B cell (primary cell): Measurements from ENCODE around the gene TRAPPC3L.

ENCODE experiments used
- CTCF ChIP-seq: fragments of 200-600 bp; IDR thresholded peaks from one replicate; pipeline ENCODE4 v1.8.0; 2022; ENCODE audit warnings: antibody characterized with exemption, mild to moderate bottlenecking
- EZH2 ChIP-seq: IDR thresholded peaks from 2 replicates; pipeline ENCODE4 v1.6.1; 2012; ENCODE audit warnings: borderline replicate concordance, low read depth, mild to moderate bottlenecking, moderate library complexity, low read length; ENCODE audit not compliant: insufficient read depth, poor library complexity, severe bottlenecking

GRCh38 chr6:116512111-116512559, 33.3 kb downstream of the TRAPPC3L start:
- no peak for TF ChIP-seq CTCF
- no peak for TF ChIP-seq EZH2
